Nephron (organoid): Measurements from ENCODE around the gene SLC22A16.
"Not testable (repeated sequence)": the region's sequence is repeated elsewhere in the genome, so short reads cannot be mapped to it uniquely, and the experiment has no call there.

Source experiments
- H3K27ac Mint-ChIP-seq, 3 experiments: 2 replicates each; pipeline ENCODE4 v1.8.0; 2020; ENCODE audit warnings: mixed read lengths in 3 of 3, mild to moderate bottlenecking in 2 of 3, moderate library complexity in 1 of 3
- H3K27me3 Mint-ChIP-seq: 2 replicates; pipeline ENCODE4 v1.8.0; 2021; ENCODE audit warnings: low read depth, mild to moderate bottlenecking, moderate library complexity, mixed read lengths
- H3K36me3 Mint-ChIP-seq: 2 replicates; pipeline ENCODE4 v1.8.0; 2020; ENCODE audit warnings: low read depth, mixed read lengths
- H3K4me1 Mint-ChIP-seq: 2 replicates; pipeline ENCODE4 v1.8.0; 2020; ENCODE audit warnings: mixed read lengths
- H3K4me3 Mint-ChIP-seq, 3 experiments: 2 replicates each; pipeline ENCODE4 v1.8.0; 2020; ENCODE audit warnings: mild to moderate bottlenecking in 3 of 3, mixed read lengths in 3 of 3, moderate library complexity in 2 of 3
- H3K9me3 Mint-ChIP-seq: 2 replicates; pipeline ENCODE4 v1.8.0; 2020; ENCODE audit warnings: mixed read lengths
- TF ChIP-seq, protein P1 (sequence below), 3 experiments: fragments of 200-600 bp; sonication (generic); IDR thresholded peaks; one replicate each; pipeline ENCODE4 v1.5.0; 2021; ENCODE audit warnings: antibody characterized with exemption in 3 of 3; ENCODE audit not compliant: unreplicated experiment in 3 of 3

The SLC22A16 gene

DNA sequence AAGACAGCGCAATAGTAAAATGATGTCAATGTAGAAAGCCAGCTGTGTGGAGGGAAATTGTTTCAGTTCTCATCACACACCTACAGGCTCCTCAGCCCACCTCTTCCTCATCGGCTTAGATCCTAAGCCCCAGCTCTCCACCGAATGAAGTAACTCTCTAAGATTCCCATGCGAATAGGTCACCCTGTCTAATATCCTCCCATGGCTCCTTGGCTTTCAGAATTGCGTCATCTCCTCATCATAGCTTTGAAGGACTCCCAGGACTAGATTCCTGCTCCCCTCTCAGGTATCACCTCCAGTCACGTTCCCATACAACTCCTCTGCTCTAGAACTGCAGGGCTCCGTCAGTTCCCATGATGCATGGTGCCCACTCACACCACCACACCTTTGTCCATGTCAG, 16.2 kb upstream of the SLC22A16 start:
- TF ChIP-seq, protein P1, sequence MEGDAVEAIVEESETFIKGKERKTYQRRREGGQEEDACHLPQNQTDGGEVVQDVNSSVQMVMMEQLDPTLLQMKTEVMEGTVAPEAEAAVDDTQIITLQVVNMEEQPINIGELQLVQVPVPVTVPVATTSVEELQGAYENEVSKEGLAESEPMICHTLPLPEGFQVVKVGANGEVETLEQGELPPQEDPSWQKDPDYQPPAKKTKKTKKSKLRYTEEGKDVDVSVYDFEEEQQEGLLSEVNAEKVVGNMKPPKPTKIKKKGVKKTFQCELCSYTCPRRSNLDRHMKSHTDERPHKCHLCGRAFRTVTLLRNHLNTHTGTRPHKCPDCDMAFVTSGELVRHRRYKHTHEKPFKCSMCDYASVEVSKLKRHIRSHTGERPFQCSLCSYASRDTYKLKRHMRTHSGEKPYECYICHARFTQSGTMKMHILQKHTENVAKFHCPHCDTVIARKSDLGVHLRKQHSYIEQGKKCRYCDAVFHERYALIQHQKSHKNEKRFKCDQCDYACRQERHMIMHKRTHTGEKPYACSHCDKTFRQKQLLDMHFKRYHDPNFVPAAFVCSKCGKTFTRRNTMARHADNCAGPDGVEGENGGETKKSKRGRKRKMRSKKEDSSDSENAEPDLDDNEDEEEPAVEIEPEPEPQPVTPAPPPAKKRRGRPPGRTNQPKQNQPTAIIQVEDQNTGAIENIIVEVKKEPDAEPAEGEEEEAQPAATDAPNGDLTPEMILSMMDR (IDR thresholded peaks at IDR 0.05; ENCODE audit: unreplicated experiment in 3 of 3) = no peak
- H3K27me3 Mint-ChIP-seq = no peaks in the 10 kb centered on the region

DNA sequence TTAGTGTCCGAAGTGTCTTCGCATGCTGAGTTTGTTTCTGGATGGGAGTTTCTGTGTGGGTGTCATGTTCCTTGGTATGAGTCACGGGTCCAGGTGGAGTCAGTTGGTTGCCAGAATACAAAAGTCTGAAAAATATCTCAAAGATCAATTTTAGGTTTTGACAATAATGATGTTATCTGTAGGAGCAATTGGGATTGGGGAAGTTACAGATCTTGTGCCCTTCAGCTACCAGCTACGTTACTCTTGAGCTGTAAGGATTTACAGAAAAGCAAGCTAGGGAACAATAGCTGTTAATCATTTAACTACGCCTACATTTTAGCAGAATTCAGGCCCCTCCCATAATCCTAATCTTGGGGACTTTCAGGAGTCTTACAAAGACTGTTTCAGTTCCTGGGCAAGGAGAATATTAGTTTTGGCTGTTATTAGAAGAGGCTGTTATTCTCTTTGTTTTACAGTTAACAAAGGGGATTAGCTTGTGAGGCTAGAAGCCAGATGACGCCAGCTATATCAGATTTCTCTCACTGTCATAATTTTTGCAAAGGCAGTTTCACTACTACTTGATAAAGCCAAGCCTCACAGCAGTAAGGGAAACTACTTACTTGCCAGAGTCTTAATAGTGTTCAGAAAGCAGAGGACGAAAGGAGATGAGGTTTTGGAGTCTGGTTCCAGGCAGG, 15.4 kb upstream of the SLC22A16 start:
- H3K4me1 Mint-ChIP-seq = peaks cover 43% of the 10 kb centered on the region
- no peaks in the 10 kb centered on the region for H3K36me3 Mint-ChIP-seq
- H3K27me3 Mint-ChIP-seq = no peaks in the 10 kb centered on the region
- H3K9me3 Mint-ChIP-seq = no peaks in the 10 kb centered on the region
- H3K27ac Mint-ChIP-seq = peak overlapping the region; percentile 94 to 98 (median 94)
- TF ChIP-seq, protein P1 (IDR thresholded peaks at IDR 0.05; ENCODE audit: unreplicated experiment in 3 of 3) = no peak
- H3K4me3 Mint-ChIP-seq = peak overlapping the region; percentile 3 to 62 (median 61)

More for the DNA sequence above, 16.2 kb upstream of the SLC22A16 start:
- no peaks in the 10 kb centered on the region for H3K36me3 Mint-ChIP-seq
- H3K4me1 Mint-ChIP-seq = peaks cover 46% of the 10 kb centered on the region
- peak overlapping the region in 2 of 3 experiments; percentile 52 to 61 for H3K4me3 Mint-ChIP-seq
- peak overlapping the region; percentile 94 to 98 (median 94) for H3K27ac Mint-ChIP-seq
- H3K9me3 Mint-ChIP-seq = peaks cover 3% of the 10 kb centered on the region

DNA sequence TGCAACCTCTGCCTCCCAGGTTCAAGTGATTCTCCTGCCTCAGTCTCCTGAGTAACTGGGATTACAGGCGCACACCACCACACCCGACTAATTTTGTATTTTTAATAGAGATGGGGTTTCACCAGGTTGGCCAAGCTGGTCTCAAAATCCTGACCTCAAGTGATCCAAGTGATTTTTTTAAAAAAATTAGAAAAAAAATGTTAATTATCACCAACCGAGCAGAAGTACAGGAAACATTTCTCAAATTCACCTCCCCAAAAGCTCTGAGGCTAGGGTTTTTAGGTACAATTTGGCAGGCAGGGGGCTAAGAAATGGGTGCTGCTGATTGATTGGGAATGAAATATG, 14.9 kb upstream of the SLC22A16 start:
- Mint-ChIP-seq H3K4me1 (peaks cover 43% of the 10 kb centered on the region), H3K9me3 (no peaks in the 10 kb centered on the region), H3K27me3 (no peaks in the 10 kb centered on the region), H3K27ac (peak overlapping the region; percentile 94 to 98 (median 94)), H3K36me3 (no peaks in the 10 kb centered on the region), H3K4me3 (peak overlapping the region in 1 of 3 experiments; percentile 37)
- TF ChIP-seq, protein P1 (IDR thresholded peaks at IDR 0.05; ENCODE audit: unreplicated experiment in 3 of 3) = no peak

DNA sequence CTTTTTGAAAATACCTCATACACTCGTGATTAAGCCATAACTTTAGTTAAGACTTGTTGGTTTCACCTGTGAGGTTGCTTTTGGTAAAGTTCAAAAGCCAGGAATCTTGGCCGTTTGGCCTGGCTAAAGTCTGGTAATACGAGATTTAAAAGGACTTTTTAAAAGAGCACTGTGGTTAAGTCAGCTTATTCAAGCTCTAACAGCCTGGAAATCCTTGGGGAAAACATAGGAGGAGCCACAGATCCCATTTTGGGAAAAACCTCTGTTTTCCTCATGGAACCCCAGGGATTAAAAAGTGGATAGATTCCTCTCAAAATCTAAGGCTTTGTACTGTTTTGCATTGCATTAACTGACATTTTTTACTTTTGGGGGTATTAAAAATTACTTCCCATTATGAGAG, 13.7 kb upstream of the SLC22A16 start:
- Mint-ChIP-seq H3K9me3 (no peaks in the 10 kb centered on the region), H3K27ac (peak overlapping the region in 2 of 3 experiments; percentile 6 to 9), H3K4me1 (peaks cover 33% of the 10 kb centered on the region), H3K27me3 (no peaks in the 10 kb centered on the region), H3K36me3 (no peaks in the 10 kb centered on the region), H3K4me3 (no peak overlapping the region)
- TF ChIP-seq, protein P1 (IDR thresholded peaks at IDR 0.05; ENCODE audit: unreplicated experiment in 3 of 3) = no peak

DNA sequence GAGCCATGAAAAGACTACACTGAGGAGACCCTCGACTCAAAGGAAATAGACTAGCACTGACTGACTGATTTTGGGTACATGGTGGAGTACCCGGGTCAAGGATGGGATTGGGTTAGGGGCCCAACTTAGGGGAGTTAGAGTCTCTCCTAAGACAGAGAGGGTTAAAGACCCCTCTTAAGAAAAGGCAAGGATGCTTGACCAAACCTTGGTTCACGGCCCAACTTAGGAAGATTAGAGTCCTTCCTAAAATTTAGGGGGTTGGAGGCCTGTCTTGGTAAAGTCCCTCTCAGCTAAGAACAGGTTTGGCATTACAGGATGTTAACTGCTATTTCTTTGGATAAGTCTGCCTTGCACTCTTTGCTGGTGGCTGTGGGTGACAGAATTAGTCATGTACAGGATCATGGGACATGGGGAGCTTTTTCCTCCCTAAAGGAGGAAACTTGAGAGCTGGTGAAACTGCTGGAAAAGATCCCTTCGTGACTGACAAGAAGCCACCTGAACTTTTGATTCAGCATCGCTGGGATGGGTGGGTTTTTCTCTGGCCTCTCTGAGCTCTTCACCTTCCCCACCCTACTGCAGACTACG, 12.3 kb upstream of the SLC22A16 start:
- Mint-ChIP-seq H3K27ac (no peak overlapping the region), H3K4me3 (no peak overlapping the region)

DNA sequence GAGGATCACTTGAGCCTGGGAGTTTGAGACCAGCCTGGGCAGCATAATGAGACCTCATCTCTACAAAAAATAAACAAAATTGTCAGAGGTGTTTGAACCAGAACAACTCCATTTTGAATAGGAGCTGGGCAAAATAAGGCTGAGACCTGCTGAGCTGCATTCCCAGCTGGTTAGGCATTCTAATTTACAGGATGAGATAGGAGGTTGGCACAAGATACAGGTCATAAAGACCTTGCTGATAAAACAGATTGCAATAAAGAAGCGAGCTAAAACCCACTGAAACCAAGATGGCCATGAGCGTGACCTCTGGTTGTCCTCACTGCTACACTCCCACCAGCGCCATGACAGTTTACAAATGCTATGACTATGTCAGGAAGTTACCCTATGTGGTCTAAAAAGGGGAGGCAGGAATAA, 11.6 kb upstream of the SLC22A16 start:
- H3K27me3 Mint-ChIP-seq, H3K9me3 Mint-ChIP-seq, H3K4me3 Mint-ChIP-seq, H3K27ac Mint-ChIP-seq, H3K36me3 Mint-ChIP-seq: not testable (repeated sequence)
- peaks cover 23% of the 10 kb centered on the region for H3K4me1 Mint-ChIP-seq

More for the DNA sequence above, 12.3 kb upstream of the SLC22A16 start:
- Mint-ChIP-seq H3K27me3 (no peaks in the 10 kb centered on the region), H3K4me1 (peaks cover 23% of the 10 kb centered on the region), H3K36me3 (no peaks in the 10 kb centered on the region), H3K9me3 (no peaks in the 10 kb centered on the region)
- TF ChIP-seq, protein P1 (IDR thresholded peaks at IDR 0.05; ENCODE audit: unreplicated experiment in 3 of 3) = no peak
